Activated CD4-positive, CD25-positive, alpha-beta regulatory T cell treated with anti-CD3 and anti-CD28 coated beads, Interleukin-2, amount 50 U/mL, for 16 hours (primary cell): Measurements from ENCODE around the gene TBX6.
"Not testable (repeated sequence)": the region's sequence is repeated elsewhere in the genome, so short reads cannot be mapped to it uniquely, and the experiment has no call there.

Source experiments
- DNase-seq: peaks from one replicate; pipeline ENCODE4 v3.0.0-alpha.2; 2020; ENCODE audit warnings: low read depth, low spot score

TBX6 gene

DNA sequence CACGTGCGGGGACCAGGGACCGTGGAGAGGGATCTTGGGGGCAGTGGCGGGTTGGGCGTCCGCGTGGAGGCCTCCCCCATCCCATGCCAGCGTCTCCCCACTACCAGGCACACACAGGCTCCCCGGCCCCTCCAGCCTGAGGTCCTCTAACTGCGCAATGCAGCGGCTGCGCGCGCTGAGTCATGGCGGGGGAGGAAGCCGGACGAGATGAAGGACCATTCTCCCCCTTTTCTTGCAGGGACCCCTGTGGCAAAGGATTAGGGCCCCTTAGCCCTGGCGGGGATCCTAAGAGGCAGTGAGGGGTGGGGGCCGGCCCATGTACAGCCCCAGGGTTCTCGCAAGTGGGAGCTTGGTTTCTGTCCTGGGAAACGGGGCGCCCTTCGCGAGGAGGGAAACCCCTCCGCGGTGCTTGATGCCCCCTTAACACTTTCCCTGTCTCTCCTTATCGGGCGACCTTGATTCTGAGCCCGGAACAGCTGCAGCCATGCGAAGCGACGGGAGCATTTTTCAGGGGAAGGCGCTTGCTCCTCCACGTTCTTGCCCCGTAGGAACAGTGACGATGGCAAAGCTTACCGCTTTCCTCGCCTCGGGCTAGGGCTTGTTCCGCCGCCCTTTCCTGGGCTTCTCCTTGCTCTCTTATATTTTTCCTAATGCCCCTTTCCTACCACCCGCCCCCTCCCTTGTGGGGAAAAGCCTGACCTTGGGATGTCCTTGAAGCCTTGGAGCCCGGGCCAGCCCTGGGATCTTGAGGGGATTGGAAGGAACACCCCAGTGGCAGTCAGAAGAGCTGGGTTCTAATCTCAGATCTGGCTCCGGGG lies 25.6 kb downstream of the TBX6 start:
- no peak for DNase-seq

DNA sequence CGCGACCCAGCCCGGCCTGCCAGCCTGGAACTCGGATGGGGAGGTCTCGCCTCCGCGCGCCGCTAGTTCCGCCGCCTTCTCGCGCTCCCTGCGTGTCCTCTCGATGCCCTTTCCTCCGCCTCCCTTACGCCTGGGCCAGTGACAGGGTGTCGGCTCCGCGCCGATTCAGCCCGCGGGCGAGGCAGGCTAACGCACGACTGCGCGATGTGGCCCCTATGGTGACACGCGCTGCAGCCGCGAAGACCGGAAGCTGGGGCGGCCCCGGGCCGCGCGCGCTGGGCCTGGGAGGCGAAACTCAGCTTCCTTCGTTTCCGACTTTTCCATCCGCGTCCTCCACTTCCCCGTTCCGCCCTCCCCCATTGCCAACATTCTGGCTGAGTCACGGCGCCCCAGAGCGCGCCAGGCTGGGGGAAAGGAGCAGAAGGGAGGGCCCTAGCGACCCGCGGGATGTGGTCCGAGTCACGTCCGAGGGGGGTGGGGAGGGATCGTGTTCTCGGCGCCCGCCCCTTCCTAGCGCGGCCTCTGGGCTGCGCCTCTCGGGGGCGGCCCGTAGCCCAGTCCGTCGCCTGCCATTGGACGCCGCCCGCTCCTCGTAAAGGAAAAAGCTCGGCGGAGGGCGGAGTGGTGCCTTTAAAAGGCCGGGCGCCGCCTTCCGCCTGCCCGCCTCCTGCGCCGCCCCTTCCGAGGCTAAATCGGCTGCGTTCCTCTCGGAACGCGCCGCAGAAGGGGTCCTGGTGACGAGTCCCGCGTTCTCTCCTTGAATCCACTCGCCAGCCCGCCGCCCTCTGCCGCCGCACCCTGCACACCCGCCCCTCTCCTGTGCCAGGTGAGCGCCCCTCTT lies 26.4 kb downstream of the TBX6 start, which contains the start of gene ALDOA:
Gene ALDOA (plus strand): TSS at position 659 of the 841 bp plus-strand sequence. CDS start 1,138 bp downstream, outside the sequence.
- DNase-seq = peak; percentile 89

DNA sequence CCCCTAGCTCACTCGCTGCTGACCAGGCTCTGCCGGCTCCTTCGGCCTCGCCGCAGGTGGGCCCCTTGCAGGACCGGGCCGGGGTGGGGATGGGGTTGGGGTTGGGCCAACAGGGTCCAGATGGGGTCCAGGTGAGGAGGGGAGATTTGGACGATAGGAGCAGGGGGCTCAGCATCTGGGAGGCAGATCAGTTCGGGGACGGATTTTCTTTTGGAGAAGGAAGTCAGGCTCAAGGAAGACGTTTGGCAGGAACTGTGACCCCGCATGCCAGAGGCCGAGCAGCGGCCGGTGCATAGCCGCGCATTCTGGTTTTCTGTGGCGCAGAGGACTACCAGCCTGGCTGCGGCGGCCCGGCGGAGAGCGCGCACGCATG lies 27.0 kb downstream of the TBX6 start:
- DNase-seq = no peak

DNA sequence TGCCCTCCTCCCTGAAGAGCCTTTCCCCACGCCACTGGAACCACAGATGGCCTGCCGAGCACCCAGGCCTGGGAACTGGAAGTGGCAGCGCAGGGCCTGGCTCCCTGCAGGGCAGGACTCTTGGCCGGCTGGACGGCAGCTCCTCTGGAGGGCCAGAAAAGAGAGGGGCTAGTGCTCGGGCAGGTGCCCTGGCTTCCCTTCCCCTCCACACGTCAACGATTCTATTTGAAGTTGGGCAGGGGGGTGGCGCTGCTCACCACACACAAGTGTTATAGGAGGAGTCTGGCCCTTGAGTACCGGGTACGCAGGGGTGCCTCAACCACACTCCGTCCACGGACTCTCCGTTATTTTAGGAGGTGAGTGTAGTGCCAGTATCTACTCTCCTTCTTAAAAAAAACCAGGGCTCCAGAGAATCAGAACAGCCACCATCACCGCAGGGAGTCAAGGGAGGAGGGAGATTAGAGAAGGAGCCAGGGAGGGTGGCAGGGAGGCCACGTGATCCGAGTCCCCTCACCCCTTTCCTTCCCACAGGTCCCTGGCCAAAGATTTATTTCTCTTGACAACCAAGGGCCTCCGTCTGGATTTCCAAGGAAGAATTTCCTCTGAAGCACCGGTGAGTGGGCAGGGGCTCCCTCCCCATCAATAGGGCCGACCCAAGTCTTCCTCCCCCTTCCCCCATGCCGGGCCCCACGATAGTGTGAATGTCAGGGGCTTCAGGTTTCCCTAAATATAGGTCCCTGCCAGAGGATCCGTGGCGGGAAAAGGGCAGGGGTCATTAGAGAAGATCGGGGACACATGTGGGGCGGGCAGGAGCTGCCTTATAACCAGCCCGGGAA lies 27.6 kb downstream of the TBX6 start:
- DNase-seq = peak; percentile 45

DNA sequence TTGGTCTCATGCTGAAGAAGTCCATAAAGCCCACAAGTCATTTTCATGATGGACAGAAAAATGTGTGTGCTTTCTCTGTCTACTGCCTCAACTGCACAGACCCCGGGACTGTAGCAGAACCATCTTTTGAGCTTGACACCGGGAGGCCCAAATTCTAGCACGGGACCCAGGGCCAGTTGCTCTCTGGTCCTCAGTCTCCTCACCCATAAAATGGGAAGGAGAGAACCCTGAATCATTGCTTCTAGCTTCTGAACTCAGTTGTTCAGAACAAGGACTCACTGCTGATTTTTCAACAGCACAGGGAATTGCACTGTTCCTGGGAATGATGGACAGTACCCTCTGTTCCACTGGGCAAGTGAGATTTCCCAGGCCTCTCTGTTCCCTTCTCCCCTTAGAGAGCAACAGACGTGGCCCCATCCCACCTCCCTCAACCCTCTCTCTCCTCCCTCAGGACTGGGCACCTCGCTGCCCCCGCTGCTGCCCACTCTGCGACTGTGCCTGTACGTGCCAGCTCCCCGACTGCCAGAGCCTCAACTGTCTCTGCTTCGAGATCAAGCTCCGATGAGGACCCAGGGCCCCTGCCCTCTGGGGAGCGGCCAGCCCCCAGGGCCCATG lies 28.3 kb downstream of the TBX6 start:
- no peak for DNase-seq

DNA sequence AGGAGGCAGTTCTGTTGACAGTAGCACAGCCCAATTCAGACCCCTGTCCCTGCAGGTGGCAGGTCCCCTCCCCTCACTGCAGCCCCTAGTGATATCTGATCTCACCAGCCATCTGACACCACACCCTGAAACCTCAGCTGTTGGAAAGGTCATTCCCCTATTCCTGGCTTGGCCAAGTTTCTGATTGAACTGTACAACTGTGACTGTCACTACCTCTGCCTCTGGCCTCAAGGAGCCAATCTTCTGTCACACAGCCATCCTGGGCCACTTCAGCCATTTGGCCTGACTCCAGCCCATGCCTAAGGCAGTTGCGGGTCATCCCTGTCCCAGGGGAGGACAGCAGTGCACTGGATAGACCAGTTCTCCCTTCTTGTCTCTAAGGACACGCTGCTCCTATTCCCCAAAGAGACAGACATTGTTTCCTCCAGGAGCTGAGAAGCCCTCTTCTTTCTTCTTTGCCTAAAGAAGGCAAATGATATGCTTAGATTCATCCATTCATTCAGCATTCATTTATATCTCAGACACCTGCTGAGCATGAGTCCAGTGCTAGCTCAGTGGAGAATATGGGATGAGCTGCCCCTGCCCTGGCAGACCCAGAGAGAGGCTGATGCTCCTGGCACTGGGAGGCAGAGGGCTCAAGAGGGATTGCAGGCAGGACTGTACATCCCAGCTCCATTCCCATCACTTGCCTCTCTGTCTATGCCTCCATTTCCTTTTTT lies 30.7 kb downstream of the TBX6 start:
- DNase-seq = no peak

DNA sequence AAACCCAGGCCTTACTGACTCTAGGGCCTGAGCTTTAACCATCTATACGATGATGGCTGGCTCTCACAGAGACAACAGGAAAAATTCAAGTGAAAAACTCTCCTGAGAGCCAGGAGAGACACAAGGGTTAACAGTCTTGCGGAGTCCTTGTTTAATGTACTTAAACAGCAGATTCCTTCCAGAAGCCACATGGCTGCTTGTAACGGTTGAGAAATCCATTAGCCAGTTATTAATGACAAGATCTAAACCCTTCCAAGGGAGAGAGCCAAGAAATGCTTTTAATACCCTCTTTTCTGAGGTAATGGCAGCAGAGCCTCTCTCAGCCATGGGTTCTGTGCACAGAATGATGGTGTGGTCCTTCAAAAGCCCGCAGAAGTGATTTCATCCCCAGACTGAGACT lies 31.4 kb downstream of the TBX6 start:
- no peak for DNase-seq

DNA sequence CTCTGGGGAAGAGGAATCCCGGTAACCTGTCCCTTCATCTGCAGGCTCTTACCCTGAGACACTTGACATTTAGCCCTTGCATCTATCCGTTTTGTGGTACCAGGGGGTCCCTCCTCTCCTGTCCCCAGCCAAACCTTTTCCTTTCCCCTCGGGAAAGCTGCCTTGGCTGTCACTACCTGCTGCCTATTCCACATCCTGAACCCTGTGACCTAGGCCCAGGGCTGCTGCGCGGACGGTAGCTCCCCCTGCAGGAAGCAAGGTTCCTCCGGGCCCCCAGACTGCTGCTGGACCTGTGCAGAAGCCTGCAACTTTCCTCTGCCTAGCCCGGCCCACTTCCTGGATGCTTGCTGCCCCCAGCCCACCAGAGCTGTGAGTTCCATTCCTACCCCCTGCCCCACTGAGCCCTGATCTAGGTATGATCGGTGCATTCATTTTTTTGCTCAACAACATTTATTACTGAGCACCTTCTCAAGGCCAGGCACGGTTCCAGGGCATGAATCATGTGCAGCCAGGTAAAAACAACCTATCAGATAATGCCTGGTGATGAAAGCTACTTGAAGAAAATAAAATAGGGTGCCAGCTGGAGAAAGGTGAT lies 36.7 kb downstream of the TBX6 start:
- DNase-seq = no peak

DNA sequence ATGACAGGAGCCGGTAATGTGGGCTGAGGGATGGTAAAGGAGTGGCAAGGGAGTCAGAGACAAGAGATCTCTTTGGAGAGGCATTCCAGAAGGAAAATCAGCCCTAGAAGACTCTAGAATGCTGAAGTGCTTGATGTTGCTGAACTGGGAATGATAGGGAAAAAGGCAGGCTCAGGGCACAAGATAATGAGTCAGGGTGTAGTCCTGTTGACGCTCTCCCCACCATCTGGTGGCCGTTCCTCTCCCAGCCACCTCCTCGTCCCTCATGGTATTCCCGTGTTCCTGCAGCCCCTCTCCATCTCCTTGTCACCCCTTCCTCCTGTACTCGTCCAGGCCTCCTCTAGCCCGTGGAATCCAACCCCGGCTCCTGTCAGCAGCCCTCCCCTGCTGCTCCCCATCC lies 37.3 kb downstream of the TBX6 start:
- DNase-seq = no peak

DNA sequence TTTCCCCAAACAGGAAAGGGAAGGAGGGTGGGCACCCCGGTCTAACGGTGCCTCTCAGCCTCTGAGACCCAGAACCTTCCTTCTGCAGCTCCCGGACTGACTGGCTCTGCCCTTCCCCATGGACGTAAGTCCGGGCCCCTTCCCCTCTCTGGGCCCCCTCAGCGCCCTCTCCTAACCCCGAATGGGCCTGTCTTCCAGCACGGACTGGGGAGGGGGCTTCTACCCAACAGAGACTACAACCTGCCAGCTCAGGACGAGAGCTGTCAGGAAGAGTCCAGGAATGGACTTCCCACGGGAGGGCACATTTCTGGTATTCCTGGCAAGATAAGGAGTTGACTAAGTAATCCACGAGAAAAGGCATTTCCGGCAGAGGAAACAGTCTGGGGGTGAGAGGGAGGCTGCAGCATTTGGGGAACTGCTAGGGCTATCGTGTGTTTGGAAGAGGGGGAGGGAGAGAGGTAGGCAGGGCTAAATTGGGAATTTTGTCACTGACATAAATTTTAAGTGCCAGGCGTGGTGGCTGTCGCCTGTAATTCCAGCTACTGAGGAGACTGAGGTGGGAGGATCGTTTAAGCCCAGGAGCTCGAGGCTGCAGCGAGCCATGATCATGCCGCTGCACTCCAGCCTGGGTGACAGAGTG lies 38.2 kb downstream of the TBX6 start:
- no peak for DNase-seq

DNA sequence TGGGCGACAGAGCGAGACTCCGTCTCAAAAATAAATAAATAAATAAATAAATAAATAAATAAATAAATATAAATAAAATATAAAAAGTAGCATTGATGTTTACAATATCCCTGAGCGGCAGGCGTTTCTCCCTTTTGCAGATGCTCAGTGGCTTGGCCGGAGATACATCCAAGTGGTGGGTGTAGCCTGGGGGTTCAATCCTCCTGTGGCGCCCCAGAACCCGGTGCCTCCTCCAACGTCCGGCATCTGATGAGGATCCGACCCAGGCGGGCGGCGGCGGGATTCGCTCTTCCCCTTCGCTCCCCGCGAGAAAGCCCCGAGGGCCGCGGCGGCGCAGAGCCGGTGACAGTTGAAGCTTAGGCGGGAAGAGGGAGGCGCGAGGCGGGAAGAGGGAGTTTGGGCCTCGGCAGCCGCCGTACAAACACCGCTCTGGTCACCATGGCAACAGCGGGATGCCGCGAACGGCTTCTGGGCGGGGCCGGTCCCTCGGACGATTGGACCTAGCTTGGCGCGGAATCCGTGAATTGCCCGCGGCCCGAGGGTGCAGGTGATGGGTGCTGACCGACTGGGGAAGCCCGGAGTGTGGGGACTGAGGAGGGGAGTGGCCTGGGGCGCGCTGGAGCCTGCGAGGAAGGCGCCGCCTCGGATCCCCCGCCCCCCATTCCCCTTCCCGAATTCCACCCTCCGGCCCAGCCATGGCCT lies 38.9 kb downstream of the TBX6 start:
- peak; percentile 81 for DNase-seq

DNA sequence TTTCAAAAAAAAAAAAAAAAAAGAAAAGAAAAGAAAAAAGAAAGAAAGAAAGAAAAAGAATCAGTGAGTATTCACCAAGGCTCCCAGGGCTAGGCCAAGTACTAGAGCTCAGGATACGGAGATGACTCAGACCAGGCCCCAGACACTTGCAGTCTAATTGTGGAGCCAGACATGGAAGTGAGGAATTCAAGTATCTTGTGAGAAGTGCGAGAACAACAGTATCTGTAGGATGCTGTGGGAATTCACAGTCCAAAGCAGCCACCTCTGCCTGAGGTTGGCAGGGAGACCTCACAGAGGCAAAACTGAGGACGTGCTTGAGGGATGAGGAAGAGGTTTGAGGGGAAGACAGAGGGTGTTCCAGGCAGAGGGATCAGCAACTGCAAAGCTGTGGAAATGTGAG lies 40.2 kb downstream of the TBX6 start:
- DNase-seq = no peak

DNA sequence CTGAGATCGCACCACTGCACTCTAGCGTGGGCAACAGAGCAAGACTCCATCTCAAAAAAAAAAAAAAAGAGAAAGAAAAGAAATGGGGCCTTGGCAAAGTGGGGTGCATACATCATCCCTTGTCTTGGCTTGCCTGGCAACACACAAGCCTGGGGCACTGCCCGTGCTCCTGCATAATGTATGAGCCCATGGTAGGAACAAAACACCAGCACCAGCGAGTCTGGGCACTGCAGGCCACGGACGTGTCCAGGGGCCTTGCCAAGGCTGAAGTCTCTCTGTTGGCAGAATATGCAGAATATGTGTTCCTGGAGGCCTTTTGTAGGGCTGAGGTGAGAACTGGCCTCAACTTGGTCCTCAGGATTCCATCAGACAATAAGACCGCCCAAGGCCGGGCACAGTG lies 41.9 kb downstream of the TBX6 start:
- DNase-seq = no peak

DNA sequence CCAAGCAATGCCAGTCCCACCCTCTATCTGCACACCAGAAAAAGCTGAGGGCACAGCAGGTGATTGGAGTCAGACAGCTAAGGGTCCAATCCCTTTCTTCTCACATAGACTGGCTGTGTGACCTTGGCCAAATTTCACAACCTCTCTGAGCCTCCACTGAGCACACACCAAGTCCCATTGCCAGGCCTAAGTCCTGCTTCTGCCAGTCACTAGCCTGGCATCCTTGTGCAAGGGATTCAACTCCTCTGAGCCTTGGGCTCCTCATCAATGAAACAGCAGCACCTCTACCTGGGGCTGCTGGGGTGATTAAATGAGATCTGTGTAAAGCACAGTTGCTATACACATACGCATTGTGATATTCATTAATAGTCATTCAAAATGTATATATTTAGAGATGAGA lies 45.1 kb downstream of the TBX6 start:
- DNase-seq = no peak

DNA sequence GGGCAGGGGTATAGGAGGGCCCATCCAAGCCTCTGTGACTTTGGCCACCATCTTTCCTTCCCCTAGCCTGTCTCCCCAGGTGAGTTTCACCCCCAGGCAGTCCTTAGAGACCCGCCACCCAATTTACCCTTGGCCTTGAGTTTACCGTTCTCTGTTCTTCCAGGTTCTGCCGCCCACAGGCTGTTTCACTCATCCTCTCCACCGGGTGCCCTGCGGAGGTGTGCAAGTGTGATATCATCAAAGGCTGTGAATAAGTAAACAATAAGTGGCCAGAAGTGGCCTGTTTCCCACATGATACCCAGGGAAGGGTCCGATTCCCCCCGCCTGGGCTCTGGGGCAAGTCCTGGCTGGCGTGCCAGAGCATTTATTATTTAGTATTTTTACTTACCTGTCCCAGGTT lies 45.5 kb downstream of the TBX6 start:
- DNase-seq = no peak

DNA sequence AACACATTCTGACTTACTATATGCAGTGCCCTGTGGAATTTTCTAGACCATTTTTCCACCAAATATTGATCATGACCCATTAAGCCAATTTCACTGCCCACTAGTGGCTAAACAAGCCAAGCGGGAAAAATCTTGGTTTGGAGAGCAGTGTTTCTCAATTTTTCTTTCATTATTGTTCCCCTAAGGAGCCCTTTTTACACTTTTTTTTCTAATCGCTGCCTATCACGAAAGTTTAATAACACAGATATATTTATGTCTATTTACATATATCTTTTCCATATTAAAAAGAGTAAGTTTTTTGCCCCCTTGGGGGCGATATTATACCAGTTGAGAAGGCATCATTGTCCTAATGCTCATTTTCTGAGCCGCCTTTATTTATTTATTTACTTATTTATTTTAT lies 49.9 kb downstream of the TBX6 start:
- DNase-seq = no peak

DNA sequence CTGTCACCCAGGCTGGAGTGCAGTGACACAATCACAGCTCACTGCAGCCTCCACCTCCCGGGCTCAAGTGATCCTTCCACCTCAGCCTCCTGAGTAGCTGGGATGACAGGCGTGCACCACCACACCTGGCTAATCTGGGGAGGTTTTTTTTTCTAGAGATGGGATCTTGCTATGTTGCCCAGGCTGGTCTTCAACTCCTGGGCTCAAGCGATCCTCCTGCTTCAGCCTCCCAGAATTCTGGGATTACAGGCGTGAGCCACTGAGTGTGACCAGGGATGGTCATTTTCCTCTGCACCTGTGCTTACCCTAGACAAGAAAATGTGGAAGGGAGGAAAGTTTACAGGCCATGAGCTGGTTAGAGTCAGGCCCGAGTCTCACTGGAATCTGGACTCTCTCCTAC lies 51.0 kb downstream of the TBX6 start:
- DNase-seq = not testable (repeated sequence)

DNA sequence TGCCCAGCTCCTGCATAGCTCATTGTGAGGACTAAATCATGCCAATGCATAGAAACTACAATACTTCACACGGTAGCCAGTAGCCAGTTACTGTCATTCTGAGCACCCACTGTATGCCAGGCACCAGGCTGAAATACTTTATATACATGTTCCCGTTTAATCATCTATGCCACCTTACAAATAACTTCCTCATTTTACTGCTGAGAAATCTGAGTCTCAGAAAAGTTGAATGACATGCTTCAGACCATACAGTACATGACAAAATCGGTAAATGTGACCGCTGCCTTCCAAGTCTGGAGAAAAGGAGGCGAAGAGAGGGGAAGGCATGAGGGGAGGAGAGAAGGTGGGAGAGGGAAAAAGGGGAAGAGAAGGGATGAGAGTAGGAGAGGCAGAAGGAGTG lies 51.5 kb downstream of the TBX6 start:
- DNase-seq = no peak
